Activated naive CD8-positive, alpha-beta T cell treated with anti-CD3 and anti-CD28 coated beads for 36 hours (primary cell): ENCODE data around the gene ADPRHL1. TPM values are rescaled to one million over a fixed set of nuclear protein-coding genes. Genes with fewer than 3 reads are reported as not detected.

Experiments used
- DNase-seq: peaks from one replicate; pipeline ENCODE4 v3.0.0; 2021
- H3K27ac Mint-ChIP-seq: one replicate; pipeline ENCODE4 v1.8.0; 2022; ENCODE audit warnings: mild to moderate bottlenecking, moderate library complexity, mixed read lengths
- H3K27me3 Mint-ChIP-seq: one replicate; pipeline ENCODE4 v1.8.0; 2022; ENCODE audit warnings: mild to moderate bottlenecking, mixed read lengths
- H3K36me3 Mint-ChIP-seq: one replicate; pipeline ENCODE4 v1.8.0; 2021; ENCODE audit warnings: mild to moderate bottlenecking, mixed read lengths
- H3K4me1 Mint-ChIP-seq: one replicate; pipeline ENCODE4 v1.8.0; 2021; ENCODE audit warnings: mixed read lengths
- H3K4me3 Mint-ChIP-seq: one replicate; pipeline ENCODE4 v1.8.0; 2022; ENCODE audit warnings: mild to moderate bottlenecking, moderate library complexity, mixed read lengths
- H3K9me3 Mint-ChIP-seq: one replicate; pipeline ENCODE4 v1.8.0; 2022; ENCODE audit warnings: mixed read lengths
- total RNA-seq, 2 experiments: library from RNA; stranded (reverse); gene quantifications; one replicate each; pipeline ENCODE4 v1.2.3, GENCODE V29; 2021

The ADPRHL1 gene
- total RNA-seq, 2 experiments from 2014 or later, result 0.44 to 0.56 TPM

DNA sequence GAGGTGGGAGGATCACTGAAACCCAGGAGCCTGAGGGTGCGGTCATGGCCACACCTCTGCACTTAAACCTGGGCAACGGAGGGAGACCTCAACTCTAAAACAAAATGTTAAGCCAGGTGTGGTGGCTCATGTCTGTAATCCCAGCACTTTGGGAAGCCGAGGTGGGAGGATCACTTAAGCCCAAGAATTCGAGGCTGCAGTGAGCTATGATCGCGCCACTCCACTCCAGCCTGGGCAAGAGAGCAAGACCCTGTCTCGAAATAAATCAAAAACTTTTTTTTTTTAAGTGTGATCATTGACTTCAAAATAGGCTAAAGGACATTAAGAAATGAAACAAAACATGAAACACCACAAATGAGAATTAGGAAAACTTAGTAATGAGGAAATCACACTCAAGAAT, 16.3 kb upstream of the ADPRHL1 start:
- peaks cover 22% of the 10 kb centered on the region for H3K36me3 Mint-ChIP-seq

DNA sequence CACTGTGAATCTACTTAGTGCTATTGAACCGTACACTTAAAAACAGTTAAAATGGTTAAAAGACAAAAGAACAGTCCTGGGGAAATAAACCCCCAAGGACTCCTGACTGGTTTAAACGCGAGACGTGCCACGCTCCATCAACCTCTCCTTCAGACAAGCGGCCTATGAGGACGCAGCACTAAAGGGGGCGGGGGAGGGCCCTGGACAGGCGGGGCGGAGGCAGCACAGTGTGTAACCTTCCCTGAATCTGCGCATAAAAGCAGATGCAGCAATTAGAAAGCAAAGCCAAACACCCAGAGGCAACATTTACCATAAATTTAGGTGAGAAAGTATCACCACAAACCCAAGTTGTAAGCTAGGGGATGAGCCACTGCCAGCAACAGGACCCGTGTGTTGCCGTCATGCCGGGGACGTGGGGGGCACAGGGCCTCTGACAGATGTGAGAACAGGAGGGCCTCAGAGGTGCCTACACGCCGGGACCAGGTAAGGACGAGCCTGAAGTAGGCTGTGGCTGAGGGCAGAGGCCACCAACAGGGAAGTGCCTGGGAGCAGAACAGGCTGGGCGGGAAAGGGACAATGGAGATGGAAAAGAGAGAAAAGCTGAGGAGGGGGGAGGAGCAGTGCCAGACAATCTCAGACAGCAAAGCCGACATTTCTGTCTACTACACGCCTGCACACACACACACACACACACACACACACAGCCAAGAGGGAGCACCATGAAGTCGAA, 15.3 kb upstream of the ADPRHL1 start:
- H3K27me3 Mint-ChIP-seq, result no peaks in the 10 kb centered on the region
- H3K4me1 Mint-ChIP-seq, result no peaks in the 10 kb centered on the region
- no peaks in the 10 kb centered on the region for H3K9me3 Mint-ChIP-seq
- no peak for DNase-seq
- H3K36me3 Mint-ChIP-seq, result peaks cover 22% of the 10 kb centered on the region
- no peak overlapping the region for H3K27ac Mint-ChIP-seq
- no peak overlapping the region for H3K4me3 Mint-ChIP-seq

More for the DNA sequence above, 16.3 kb upstream of the ADPRHL1 start:
- H3K9me3 Mint-ChIP-seq, result no peaks in the 10 kb centered on the region
- no peaks in the 10 kb centered on the region for H3K4me1 Mint-ChIP-seq
- no peaks in the 10 kb centered on the region for H3K27me3 Mint-ChIP-seq
- H3K4me3 Mint-ChIP-seq, result no peak overlapping the region
- H3K27ac Mint-ChIP-seq, result no peak overlapping the region
- DNase-seq, result no peak

DNA sequence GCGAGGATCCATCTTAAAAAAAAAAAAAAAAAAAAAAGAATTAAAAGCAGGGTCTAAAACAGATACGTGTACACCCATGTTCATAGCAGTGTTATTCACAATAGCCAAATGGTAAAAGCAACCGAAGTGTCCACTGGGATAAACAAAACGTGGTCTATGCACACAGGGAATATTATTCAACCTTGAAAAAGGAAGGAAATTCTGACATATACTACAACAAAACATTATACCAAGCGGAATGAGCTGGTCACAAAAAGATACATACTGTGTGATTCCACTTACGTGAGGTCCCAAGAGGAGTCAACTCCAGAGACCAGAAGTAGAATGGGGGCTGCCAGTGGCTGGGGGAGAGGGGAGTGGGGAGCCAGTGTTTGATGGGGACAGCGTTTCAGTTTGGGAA, 14.7 kb upstream of the ADPRHL1 start:
- no peaks in the 10 kb centered on the region for H3K9me3 Mint-ChIP-seq
- no peak overlapping the region for H3K4me3 Mint-ChIP-seq
- DNase-seq, result no peak
- H3K27me3 Mint-ChIP-seq, result no peaks in the 10 kb centered on the region
- no peak overlapping the region for H3K27ac Mint-ChIP-seq
- H3K4me1 Mint-ChIP-seq, result no peaks in the 10 kb centered on the region
- peaks cover 22% of the 10 kb centered on the region for H3K36me3 Mint-ChIP-seq

DNA sequence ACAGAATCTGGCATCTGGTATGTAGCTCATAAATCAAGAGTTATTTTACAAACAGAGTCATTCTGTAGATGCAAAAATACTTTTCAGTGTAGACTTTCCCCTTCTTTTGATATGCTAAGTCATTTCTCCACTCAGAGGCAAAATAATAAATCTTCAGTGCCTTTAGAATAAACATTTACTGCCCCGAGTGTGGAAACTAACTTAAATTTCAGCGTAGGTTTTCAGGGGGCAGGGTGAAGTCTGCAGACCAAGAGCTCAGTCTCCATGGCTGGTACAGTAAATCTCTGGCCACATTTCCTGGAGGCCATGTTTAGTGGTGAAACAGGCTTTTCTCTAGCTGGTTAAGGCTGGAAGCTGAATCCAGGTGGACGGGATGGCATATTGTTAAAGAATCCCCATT, 13.1 kb upstream of the ADPRHL1 start:
- H3K27ac Mint-ChIP-seq, result no peak overlapping the region

DNA sequence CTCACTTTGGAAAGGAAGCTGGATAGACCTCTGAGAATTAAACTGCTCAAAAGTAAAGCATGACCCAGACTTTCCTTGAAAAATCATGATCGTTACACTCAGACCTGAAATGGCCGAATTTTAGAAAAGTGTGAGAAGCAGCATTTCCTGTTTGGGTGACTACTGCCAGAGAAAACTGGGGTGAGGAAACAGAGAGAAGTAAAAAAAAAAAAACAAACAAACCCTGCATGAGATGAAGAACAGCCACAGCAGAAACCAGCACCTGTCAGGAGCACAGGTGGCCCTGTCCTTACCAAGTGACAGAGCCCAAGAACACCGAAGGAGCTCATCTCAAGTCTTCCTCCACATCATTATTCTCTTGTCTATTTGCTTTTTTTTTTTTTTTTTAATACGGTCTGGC, 12.0 kb upstream of the ADPRHL1 start:
- no peaks in the 10 kb centered on the region for H3K4me1 Mint-ChIP-seq
- H3K9me3 Mint-ChIP-seq, result no peaks in the 10 kb centered on the region
- H3K4me3 Mint-ChIP-seq, result no peak overlapping the region
- H3K36me3 Mint-ChIP-seq, result peaks cover 14% of the 10 kb centered on the region
- no peaks in the 10 kb centered on the region for H3K27me3 Mint-ChIP-seq
- H3K27ac Mint-ChIP-seq, result no peak overlapping the region
- DNase-seq, result no peak

More for the DNA sequence above, 13.1 kb upstream of the ADPRHL1 start:
- H3K4me1 Mint-ChIP-seq, result no peaks in the 10 kb centered on the region
- no peak for DNase-seq
- peaks cover 19% of the 10 kb centered on the region for H3K36me3 Mint-ChIP-seq
- H3K4me3 Mint-ChIP-seq, result no peak overlapping the region
- no peaks in the 10 kb centered on the region for H3K27me3 Mint-ChIP-seq
- no peaks in the 10 kb centered on the region for H3K9me3 Mint-ChIP-seq

DNA sequence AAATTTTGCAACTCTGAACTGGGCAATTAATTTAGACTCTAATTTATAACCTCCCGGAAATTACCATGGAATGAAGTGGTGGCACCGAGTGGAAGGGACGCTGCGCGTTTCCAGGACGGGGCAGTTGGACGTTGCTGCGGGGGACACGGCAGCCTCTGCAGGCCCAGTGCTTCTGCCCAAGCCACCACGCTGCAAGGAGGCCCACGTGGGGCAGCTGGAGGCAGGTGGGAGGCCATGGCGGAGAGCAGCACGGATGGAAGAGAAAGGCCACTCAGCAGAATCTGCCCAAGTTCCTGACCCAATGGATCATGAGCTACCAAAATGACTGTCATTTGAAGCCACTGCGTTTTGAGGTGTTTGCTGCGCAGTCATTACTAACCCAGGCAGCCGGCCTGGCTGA, 11.2 kb upstream of the ADPRHL1 start:
- H3K36me3 Mint-ChIP-seq, result peaks cover 14% of the 10 kb centered on the region
- no peaks in the 10 kb centered on the region for H3K4me1 Mint-ChIP-seq
- no peak for DNase-seq
- no peaks in the 10 kb centered on the region for H3K27me3 Mint-ChIP-seq
- H3K4me3 Mint-ChIP-seq, result no peak overlapping the region
- H3K9me3 Mint-ChIP-seq, result no peaks in the 10 kb centered on the region
- H3K27ac Mint-ChIP-seq, result no peak overlapping the region

DNA sequence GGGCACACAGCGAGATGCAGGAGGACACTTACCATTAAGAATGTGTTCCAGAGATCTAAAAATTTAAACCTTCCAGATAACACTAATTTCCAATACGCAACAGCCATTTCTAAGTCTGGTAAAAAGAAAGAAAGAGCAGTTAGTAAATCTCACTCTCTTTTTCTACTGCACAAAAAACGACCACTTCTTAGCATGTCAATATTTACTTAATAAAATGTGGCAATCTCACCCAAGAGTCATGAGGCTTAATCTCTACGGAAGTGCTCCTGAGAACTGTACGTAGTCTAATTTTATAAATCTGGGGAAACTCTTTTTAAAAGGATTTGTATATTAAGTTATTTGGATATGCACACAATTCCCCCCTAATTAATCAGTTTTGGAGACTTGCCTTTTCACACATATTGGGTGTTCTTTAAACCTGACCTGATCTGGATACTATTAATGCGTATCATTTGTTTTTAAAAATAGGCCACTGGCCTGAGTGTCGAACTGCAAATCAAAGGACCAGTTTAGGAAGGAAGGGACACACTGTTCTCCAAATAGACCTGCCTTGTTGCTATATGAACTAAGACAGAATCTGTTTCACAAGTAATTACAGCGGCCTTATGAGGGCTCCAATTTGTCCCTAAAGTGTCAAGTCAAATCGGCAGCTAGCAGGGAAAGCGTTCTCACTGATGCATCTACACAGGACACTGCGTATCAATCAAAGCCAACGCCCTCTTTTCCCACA, 7.9 kb upstream of the ADPRHL1 start:
- H3K4me1 Mint-ChIP-seq, result no peaks in the 10 kb centered on the region
- peaks cover 7% of the 10 kb centered on the region for H3K36me3 Mint-ChIP-seq
- H3K4me3 Mint-ChIP-seq, result no peak overlapping the region
- no peak for DNase-seq
- H3K27ac Mint-ChIP-seq, result no peak overlapping the region
- H3K27me3 Mint-ChIP-seq, result no peaks in the 10 kb centered on the region
- H3K9me3 Mint-ChIP-seq, result no peaks in the 10 kb centered on the region

DNA sequence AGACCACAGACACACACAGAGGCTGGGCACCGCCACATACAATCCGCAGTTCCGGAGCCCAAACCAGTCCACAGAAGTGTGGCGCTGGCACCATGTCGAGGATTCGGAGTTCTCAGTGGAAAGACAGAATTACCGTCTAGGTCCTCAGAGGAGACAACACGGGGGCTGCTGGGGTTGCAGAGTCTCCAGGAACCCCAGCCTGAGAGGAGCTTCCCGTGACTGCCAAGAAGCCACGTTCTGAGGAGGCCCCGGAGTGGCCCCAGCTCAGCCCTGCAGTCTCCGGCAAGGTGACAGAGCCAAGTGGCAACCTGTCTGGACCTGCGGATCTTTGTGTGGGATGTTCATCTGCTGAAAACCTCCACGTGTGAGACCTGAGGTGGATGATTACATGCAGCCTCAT, 7.3 kb upstream of the ADPRHL1 start:
- no peak overlapping the region for H3K27ac Mint-ChIP-seq

DNA sequence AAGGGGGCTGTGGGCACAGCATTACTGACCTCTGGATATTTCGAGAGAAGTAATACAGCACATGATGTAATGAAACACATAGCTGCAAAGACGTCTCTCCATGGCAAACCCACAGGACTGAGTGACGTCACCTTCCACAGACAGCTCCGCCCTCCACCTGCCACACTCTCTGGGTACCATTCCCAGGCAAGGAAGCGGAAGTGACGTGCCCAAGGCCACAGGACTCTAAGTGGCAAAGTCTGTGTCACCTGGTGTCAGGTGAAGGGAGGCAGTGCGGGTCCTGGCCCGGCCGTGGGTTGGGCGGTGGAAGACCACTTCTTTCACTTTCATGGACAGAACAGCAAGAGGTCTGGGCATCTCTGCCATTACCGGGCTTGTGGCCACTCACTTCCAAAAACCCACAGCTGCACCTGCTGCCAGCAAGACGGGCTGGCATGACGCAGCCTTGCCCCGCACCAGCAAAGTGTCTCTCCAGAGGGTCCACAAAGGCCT, 6.8 kb upstream of the ADPRHL1 start:
- no peak overlapping the region for H3K27ac Mint-ChIP-seq
- H3K36me3 Mint-ChIP-seq, result peaks cover 7% of the 10 kb centered on the region
- no peak for DNase-seq
- no peaks in the 10 kb centered on the region for H3K4me1 Mint-ChIP-seq
- no peaks in the 10 kb centered on the region for H3K27me3 Mint-ChIP-seq
- no peaks in the 10 kb centered on the region for H3K9me3 Mint-ChIP-seq
- no peak overlapping the region for H3K4me3 Mint-ChIP-seq

More for the DNA sequence above, 7.3 kb upstream of the ADPRHL1 start:
- no peak overlapping the region for H3K4me3 Mint-ChIP-seq
- DNase-seq, result no peak
- no peaks in the 10 kb centered on the region for H3K4me1 Mint-ChIP-seq
- H3K27me3 Mint-ChIP-seq, result no peaks in the 10 kb centered on the region
- H3K9me3 Mint-ChIP-seq, result no peaks in the 10 kb centered on the region
- H3K36me3 Mint-ChIP-seq, result peaks cover 7% of the 10 kb centered on the region

DNA sequence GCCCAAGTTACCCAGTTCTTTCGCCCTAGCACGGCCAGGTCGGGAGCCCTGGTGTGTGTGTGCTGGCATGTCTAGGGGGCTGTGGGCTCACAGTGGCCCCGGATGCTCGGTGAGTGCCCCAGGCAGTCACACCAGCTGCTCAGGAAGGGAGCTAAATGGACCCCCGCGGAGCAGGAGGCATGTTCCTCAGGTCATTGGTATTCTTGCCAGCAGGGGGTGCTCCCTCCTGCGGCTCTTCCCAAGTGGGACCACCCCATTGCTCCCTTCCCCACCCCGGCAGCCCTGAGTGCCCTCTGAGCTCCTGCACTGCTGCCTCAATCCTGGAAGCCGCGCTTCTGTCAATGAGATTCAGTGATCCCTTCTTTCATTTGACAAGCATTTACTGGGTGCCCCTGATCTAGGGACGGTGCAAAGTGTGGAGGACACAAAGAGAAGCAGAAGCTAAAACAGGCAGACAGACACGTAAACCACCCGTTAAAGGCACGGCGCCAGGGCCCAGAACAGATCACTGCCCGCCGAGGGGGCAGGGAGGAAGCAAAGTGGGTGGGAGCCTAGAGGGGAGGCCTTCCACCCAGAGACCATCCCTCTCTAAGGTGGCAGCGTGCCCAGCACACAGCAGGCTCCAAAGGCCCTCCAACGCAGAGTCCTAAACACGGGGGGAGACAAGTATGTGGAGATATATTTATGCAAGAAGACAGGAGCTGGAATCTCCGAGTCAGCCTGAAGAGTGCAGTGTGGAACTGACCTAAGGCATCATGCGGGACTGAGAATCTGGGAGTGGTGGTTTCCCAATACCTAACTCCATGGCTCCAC, 5.2 kb upstream of the ADPRHL1 start:
- no peak for DNase-seq
- H3K4me1 Mint-ChIP-seq, result no peaks in the 10 kb centered on the region
- no peaks in the 10 kb centered on the region for H3K9me3 Mint-ChIP-seq
- H3K27me3 Mint-ChIP-seq, result no peaks in the 10 kb centered on the region
- peaks cover 7% of the 10 kb centered on the region for H3K36me3 Mint-ChIP-seq
- H3K4me3 Mint-ChIP-seq, result no peak overlapping the region
- no peak overlapping the region for H3K27ac Mint-ChIP-seq

DNA sequence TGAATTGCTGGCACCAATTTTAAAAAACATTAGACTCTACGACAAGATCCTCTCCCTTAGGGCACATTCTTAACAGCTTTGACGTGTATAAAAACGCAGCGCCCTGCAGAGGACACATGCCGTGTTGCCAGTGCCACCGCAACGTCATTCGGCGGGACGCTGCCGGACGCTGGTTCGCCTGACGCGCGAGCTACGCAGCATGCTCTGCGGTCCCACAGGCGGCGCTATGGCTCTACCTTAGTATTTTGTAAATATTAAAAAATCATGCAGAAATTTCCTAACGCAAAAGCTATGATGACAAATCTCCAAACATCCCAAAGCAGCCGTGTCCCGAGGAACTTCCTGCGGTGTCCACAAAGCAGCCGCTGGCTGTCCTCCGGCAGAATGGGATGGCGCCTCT, 4.2 kb upstream of the ADPRHL1 start:
- Mint-ChIP-seq H3K9me3 (no peaks in the 10 kb centered on the region), H3K4me1 (no peaks in the 10 kb centered on the region), H3K36me3 (peaks cover 9% of the 10 kb centered on the region), H3K4me3 (no peak overlapping the region), H3K27me3 (no peaks in the 10 kb centered on the region), H3K27ac (no peak overlapping the region)
- no peak for DNase-seq

DNA sequence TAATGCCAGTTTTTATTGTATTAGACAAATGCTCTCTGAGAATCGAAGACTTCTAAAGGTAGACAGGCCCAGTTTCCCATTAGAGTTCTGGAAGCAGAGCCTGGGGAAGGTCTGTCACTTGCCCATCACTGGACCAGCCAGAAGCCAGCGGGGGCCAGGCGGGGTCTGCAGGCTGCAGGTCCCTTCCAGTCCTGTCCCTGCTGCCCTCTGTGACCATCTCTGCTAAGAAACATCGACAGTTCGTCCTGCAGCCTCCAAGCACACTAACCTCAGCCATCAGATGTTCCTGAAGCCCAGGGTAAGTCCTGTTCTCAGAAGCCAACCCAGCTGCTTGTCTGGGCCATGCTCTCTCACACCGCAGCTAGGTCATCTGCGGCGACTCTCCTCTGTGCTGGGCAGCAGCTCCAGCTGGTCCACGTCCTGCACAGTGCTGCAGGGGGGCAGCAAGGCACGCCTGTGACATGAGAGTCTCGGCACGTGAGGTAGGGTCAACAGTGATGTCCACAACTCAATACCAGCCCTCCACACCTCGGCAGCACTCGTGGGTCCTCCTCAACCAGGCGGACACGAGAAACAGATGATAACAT, 2.9 kb upstream of the ADPRHL1 start:
- Mint-ChIP-seq H3K27ac (no peak overlapping the region), H3K9me3 (no peaks in the 10 kb centered on the region), H3K4me1 (no peaks in the 10 kb centered on the region), H3K27me3 (no peaks in the 10 kb centered on the region), H3K36me3 (peaks cover 8% of the 10 kb centered on the region), H3K4me3 (no peak overlapping the region)
- no peak for DNase-seq

DNA sequence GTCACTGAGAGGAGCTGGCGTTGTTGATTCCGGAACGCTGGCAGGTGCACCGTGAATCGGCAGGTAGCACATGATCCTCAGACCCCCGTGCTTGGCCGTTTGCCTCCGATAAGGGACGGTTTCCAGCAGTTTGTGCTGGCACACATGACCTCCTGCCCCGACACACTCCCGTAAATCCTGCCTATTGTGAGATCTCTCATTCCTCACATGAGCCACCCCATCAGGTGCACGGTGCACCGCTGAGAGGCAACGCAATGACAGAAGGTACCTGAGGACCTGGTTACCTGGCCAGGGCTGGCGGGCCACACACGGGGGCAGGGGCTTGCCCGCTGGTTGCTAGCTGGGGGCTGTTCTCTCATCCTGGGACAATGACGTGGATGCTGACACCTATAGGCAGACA, 2.1 kb upstream of the ADPRHL1 start:
- H3K4me3 Mint-ChIP-seq, result no peak overlapping the region
- DNase-seq, result no peak
- peaks cover 8% of the 10 kb centered on the region for H3K36me3 Mint-ChIP-seq
- no peaks in the 10 kb centered on the region for H3K27me3 Mint-ChIP-seq
- H3K9me3 Mint-ChIP-seq, result no peaks in the 10 kb centered on the region
- H3K27ac Mint-ChIP-seq, result no peak overlapping the region
- no peaks in the 10 kb centered on the region for H3K4me1 Mint-ChIP-seq

DNA sequence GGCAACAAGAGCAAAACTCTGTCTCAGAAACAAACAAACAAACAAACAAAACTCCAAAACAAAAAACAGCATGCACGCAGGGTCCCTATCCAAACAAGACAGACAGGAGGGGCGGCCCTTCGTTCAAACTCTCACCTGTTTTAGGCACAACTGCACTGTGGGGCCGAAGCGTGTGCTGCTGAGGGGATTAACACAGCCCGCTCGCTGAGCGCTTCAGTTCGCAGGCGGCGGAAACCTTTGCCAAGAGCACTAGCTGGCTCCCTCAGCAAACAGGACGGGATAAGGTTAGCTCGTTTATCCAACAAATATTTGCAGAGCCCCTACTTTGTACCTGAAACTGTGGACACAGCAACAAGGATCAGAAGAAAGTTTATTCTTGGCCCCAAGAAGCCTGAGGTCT, 1.6 kb upstream of the ADPRHL1 start:
- Mint-ChIP-seq H3K27ac (no peak overlapping the region), H3K36me3 (peaks cover 4% of the 10 kb centered on the region), H3K9me3 (no peaks in the 10 kb centered on the region), H3K4me3 (no peak overlapping the region), H3K4me1 (no peaks in the 10 kb centered on the region), H3K27me3 (no peaks in the 10 kb centered on the region)
- DNase-seq, result no peak

DNA sequence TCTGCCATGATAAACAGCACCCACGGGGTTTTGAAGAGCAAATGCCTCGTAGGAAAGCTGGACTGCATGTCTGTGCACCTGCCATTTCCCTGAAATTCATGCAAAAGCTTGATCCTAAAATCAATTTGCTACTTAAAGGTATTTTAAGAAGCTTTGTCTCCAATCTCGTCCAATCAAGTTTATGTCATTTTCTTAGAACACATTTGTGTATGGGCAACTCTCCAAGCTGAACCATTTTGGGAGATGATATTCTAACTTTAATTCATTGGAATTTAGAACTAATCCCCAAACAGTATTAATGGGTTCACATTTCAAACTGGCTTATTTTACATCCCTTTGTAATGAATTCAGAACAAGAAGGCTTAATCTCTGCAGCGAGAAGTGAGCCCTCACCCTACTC, 822 bp downstream of the ADPRHL1 start:
- H3K4me3 Mint-ChIP-seq, result no peak overlapping the region
- no peak for DNase-seq
- H3K27ac Mint-ChIP-seq, result no peak overlapping the region
- no peaks in the 10 kb centered on the region for H3K4me1 Mint-ChIP-seq
- H3K9me3 Mint-ChIP-seq, result no peaks in the 10 kb centered on the region
- no peaks in the 10 kb centered on the region for H3K27me3 Mint-ChIP-seq
- H3K36me3 Mint-ChIP-seq, result peaks cover 5% of the 10 kb centered on the region
